A549 (cell line): Measurements from ENCODE around the gene EMID1. TPM values are rescaled to one million over a fixed set of nuclear protein-coding genes. Genes with fewer than 3 reads are reported as not detected.

Experiments
- ATAC-seq, 2 experiments: fragments of 200-7000 bp in 1 of 2; fragments of >200 bp in 1 of 2; cut with Nextera tagmentation in 1 of 2; cut with Tn5 transposase in 1 of 2; 3 replicates each; pipeline versions ENCODE4 v1.8.0 to v1.9.1; 2018 to 2020; ENCODE audit warnings: mild to moderate bottlenecking in 1 of 2, moderate library complexity in 1 of 2
- CTCF ChIA-PET: fragments of 300-600 bp; sonication (Branson Sonifier 250); formaldehyde crosslinking; extraction: SDS; loops from one replicate; lab custom pipeline; 2021; ENCODE audit warnings: antibody characterized with exemption, inconsistent platforms; lab: Yijun Ruan, JAX
- POLR2A ChIA-PET: fragments of 350-600 bp; formaldehyde crosslinking; extraction: SDS; loops from one replicate; lab custom pipeline; 2021; ENCODE audit warnings: antibody characterized with exemption, inconsistent platforms; lab: Yijun Ruan, JAX
- DNase-seq, 2 experiments: peaks; one replicate each; pipeline versions ENCODE4 v3.0.0 to v3.0.0-alpha.2; 2011 to 2016; ENCODE audit warnings: low read depth in 1 of 2, low spot score in 1 of 2
- FAIRE-seq: peaks from 2 replicates; lab custom pipeline; 2011; peaks lifted over from hg19 to GRCh38; lab: Jason Lieb, UNC
- H3K27ac ChIP-seq, 2 experiments: fragments of >200 bp; sonication (Bioruptor Twin); formaldehyde crosslinking; 3 replicates each; pipeline ENCODE4 v1.5.1; 2016 to 2017
- H3K4me1 ChIP-seq: fragments of >200 bp; sonication (Bioruptor Twin); formaldehyde crosslinking; 3 replicates; pipeline ENCODE4 v1.6.1; 2016
- H3K4me2 ChIP-seq: fragments of >200 bp; sonication (Bioruptor Twin); formaldehyde crosslinking; 3 replicates; pipeline ENCODE4 v1.6.1; 2016
- H3K4me3 ChIP-seq: fragments of >200 bp; sonication (Bioruptor Twin); formaldehyde crosslinking; 3 replicates; pipeline ENCODE4 v1.5.1; 2016
- H3K9me3 ChIP-seq: fragments of >200 bp; sonication (Bioruptor Twin); formaldehyde crosslinking; 3 replicates; pipeline ENCODE4 v1.6.1; 2016
- CBX2 ChIP-seq: fragments of 200-600 bp; sonication (generic); IDR thresholded peaks from 2 replicates; pipeline ENCODE4 v1.6.1; 2016; ENCODE audit warnings: low read depth, mild to moderate bottlenecking, borderline replicate concordance
- CEBPB ChIP-seq, 2 experiments: fragments of >200 bp in 1 of 2; sonication (Bioruptor Twin) in 1 of 2; formaldehyde crosslinking in 1 of 2; IDR thresholded peaks; 2 replicates each; pipeline ENCODE4 v1.6.1; 2012 to 2016
- CHD4 ChIP-seq: fragments of 200-600 bp; sonication (generic); IDR thresholded peaks from 2 replicates; pipeline ENCODE4 v1.6.1; 2016; ENCODE audit warnings: antibody characterized with exemption, mild to moderate bottlenecking, borderline replicate concordance
- EHMT2 ChIP-seq: fragments of 200-600 bp; sonication (generic); IDR thresholded peaks from 2 replicates; pipeline ENCODE4 v1.6.1; 2016; ENCODE audit warnings: antibody characterized with exemption, low read depth, mild to moderate bottlenecking, moderate library complexity
- FOXS1 ChIP-seq: fragments of 250-450 bp; sonication (Bioruptor Pico); IDR thresholded peaks from 2 replicates; pipeline ENCODE4 v1.5.0; 2020; ENCODE audit warnings: mild to moderate bottlenecking, moderate library complexity
- GATA3 ChIP-seq: IDR thresholded peaks from 2 replicates; pipeline ENCODE4 v1.6.1; 2012; ENCODE audit warnings: borderline replicate concordance
- HDAC2 ChIP-seq: fragments of 200-600 bp; sonication (generic); IDR thresholded peaks from 2 replicates; pipeline ENCODE4 v1.6.1; 2016
- HOXA7 ChIP-seq: fragments of 250-450 bp; sonication (Bioruptor Pico); IDR thresholded peaks from 2 replicates; pipeline ENCODE4 v1.5.0; 2020; ENCODE audit warnings: mild to moderate bottlenecking, moderate library complexity
- HOXB13 ChIP-seq: fragments of 250-450 bp; sonication (Bioruptor Pico); IDR thresholded peaks from 2 replicates; pipeline ENCODE4 v1.5.0; 2020; ENCODE audit warnings: low read depth, mild to moderate bottlenecking, moderate library complexity
- HOXB5 ChIP-seq: fragments of 250-450 bp; sonication (Bioruptor Pico); IDR thresholded peaks from 2 replicates; pipeline ENCODE4 v1.5.0; 2020; ENCODE audit warnings: mild to moderate bottlenecking, moderate library complexity
- JUN ChIP-seq, 2 experiments: fragments of >200 bp; sonication (Bioruptor Twin); formaldehyde crosslinking; IDR thresholded peaks; 2 replicates in 1 of 2; 3 replicates in 1 of 2; pipeline ENCODE4 v1.6.1; 2016 to 2017
- JUNB ChIP-seq: fragments of >200 bp; sonication (Bioruptor Twin); formaldehyde crosslinking; IDR thresholded peaks from 2 replicates; pipeline ENCODE4 v1.6.1; 2016
- KDM1A ChIP-seq: fragments of 200-600 bp; sonication (generic); IDR thresholded peaks from 2 replicates; pipeline ENCODE4 v1.6.1; 2016; ENCODE audit warnings: low read depth, mild to moderate bottlenecking
- KDM5A ChIP-seq: fragments of 200-600 bp; sonication (generic); IDR thresholded peaks from 2 replicates; pipeline ENCODE4 v1.6.1; 2016; ENCODE audit warnings: antibody characterized with exemption, mild to moderate bottlenecking
- MAZ ChIP-seq: fragments of 150-350 bp; IDR thresholded peaks from 2 replicates; pipeline ENCODE4 v1.6.1; 2014; ENCODE audit warnings: antibody characterized with exemption, low read depth, low read length, borderline replicate concordance
- NPAS2 ChIP-seq: fragments of 250-450 bp; sonication (Bioruptor Pico); IDR thresholded peaks from 2 replicates; pipeline ENCODE4 v1.8.0; 2022; ENCODE audit warnings: mild to moderate bottlenecking, moderate library complexity, borderline replicate concordance
- POLR2AphosphoS2 ChIP-seq: conservative IDR thresholded peaks from 2 replicates; pipeline ENCODE4 v1.6.1; 2012; ENCODE audit warnings: low read length, improper control_type of control experiment, inconsistent platforms
- RCOR1 ChIP-seq: fragments of 150-350 bp; IDR thresholded peaks from 2 replicates; pipeline ENCODE4 v1.6.1; 2014; ENCODE audit warnings: antibody characterized with exemption, low read length, low read depth
- RNF2 ChIP-seq: fragments of 200-600 bp; sonication (generic); IDR thresholded peaks from 2 replicates; pipeline ENCODE4 v1.6.1; 2016; ENCODE audit warnings: low read depth, mild to moderate bottlenecking, antibody characterized with exemption, moderate library complexity, borderline replicate concordance
- TFCP2L1 ChIP-seq: fragments of 250-450 bp; sonication (Bioruptor Pico); IDR thresholded peaks from 2 replicates; pipeline ENCODE4 v1.5.0; 2021; ENCODE audit warnings: mild to moderate bottlenecking
- ZFP36 ChIP-seq: fragments of 450-650 bp; IDR thresholded peaks from 2 replicates; pipeline ENCODE4 v1.6.1; 2014; ENCODE audit warnings: borderline replicate concordance; ENCODE audit not compliant: partially characterized antibody
- ZNF302 ChIP-seq: fragments of 250-450 bp; sonication (Bioruptor Pico); IDR thresholded peaks from 2 replicates; pipeline ENCODE4 v1.9.0; 2021; ENCODE audit warnings: inconsistent platforms, mild to moderate bottlenecking, moderate library complexity
- WGBS: methylation state at CpG from one replicate; pipeline ENCODE4 v1.1.6; 2017; ENCODE audit errors: missing lambda C conversion rate; 5-methylcytosine and 5-hydroxymethylcytosine counted together
- polyA plus RNA-seq, 4 experiments: library from polyadenylated mRNA; depleted of rRNA in 3 of 4; stranded (reverse); fragments of >200 nt; fragmentation: RNase III in 1 of 4; extraction: RNeasy Plus Mini Kit Qiagen cat#74134 plus additional on column Dnase treatment in 1 of 4; gene quantifications; 2 replicates in 3 of 4; 3 replicates in 1 of 4; pipeline ENCODE4 v1.2.3, GENCODE V29; 2011 to 2017
- TF ChIP-seq, protein P1 (sequence below): fragments of >200 bp; sonication (Bioruptor Twin); formaldehyde crosslinking; IDR thresholded peaks from 3 replicates; pipeline ENCODE4 v1.5.1; 2016
- TF ChIP-seq, protein P2 (sequence below): fragments of >200 bp; sonication (Bioruptor Twin); formaldehyde crosslinking; IDR thresholded peaks from 2 replicates; pipeline ENCODE4 v1.6.1; 2016
- TF ChIP-seq, protein P3 (sequence below): IDR thresholded peaks from 2 replicates; pipeline ENCODE4 v1.6.1; 2012
- TF ChIP-seq, protein P4 (sequence below): IDR thresholded peaks from 2 replicates; pipeline ENCODE4 v1.6.1; 2012

Gene EMID1
- polyA plus RNA-seq, 2 of the 4 experiments (the other 2 are of a cell fraction): 0.28 TPM

DNA sequence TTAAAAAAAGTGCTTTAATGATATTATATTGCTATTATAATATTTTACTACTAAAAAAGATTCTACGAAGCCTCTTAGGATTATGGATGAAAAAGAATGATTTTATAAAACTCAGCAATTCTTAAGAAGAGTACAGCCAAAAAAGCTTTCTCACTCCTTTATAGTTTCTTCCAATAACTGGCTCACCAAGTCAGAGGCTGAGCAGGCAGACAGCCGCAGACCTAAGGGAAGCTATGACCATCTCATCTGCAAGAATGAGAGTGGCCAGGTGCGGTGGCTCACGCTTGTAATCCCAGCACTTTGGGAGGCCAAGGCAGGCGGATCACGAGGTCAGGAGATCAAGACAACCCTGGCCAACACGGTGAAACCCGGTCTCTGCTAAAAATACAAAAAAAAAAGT, 12.7 kb upstream of the EMID1 start:
- no peaks in the 10 kb centered on the region for H3K9me3 ChIP-seq
- no peak overlapping the region for H3K4me2 ChIP-seq
- H3K4me1 ChIP-seq: no peaks in the 10 kb centered on the region
- no peak overlapping the region for H3K27ac ChIP-seq
- CTCF ChIA-PET: no interaction called here
- DNase-seq: no peak
- no peak for FAIRE-seq
- H3K4me3 ChIP-seq: no peak overlapping the region
- no peak for ATAC-seq
- POLR2A ChIA-PET: no interaction called here
- TF ChIP-seq KDM1A: no peak
- TF ChIP-seq GATA3: no peak
- no peak for TF ChIP-seq HOXA7 (CRISPR knock-in tag)
- no peak for TF ChIP-seq JUN (IDR thresholded peaks at IDR 0.05)
- TF ChIP-seq TFCP2L1 (CRISPR knock-in tag): no peak
- TF ChIP-seq EHMT2: no peak
- no peak for TF ChIP-seq POLR2AphosphoS2
- no peak for TF ChIP-seq ZNF302 (CRISPR knock-in tag)
- no peak for TF ChIP-seq KDM5A
- no peak for TF ChIP-seq RCOR1
- no peak for TF ChIP-seq HOXB5
- no peak for TF ChIP-seq JUNB
- TF ChIP-seq CHD4: no peak
- TF ChIP-seq ZFP36: no peak
- no peak for TF ChIP-seq MAZ
- TF ChIP-seq CBX2: no peak
- WGBS: 68% methylated on average over 8 of the region's 8 CpGs

DNA sequence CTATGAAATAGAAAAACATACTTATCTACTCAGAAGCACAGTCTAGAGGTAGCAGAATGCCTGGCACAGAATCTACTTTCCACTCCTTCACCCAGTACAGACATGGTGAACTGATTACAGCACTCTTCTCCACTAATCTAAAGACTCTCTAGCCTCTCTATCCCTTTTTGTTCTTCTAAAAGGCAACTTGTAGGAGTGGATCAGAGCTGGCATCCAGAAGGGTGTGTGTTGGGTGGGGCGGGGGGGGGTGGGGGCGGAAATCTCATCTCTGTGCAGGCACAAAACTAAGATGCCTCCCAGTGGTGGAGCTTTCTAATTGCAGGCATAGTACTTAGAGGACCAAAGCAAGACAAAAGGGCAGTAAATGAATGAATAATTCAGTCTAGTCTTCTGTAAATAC, 11.5 kb upstream of the EMID1 start:
- no peak for DNase-seq
- no peaks in the 10 kb centered on the region for H3K9me3 ChIP-seq
- WGBS: 0% methylated on average over 1 of the region's 2 CpGs
- no peak overlapping the region for H3K27ac ChIP-seq
- H3K4me3 ChIP-seq: no peak overlapping the region
- H3K4me1 ChIP-seq: no peaks in the 10 kb centered on the region
- POLR2A ChIA-PET: no interaction called here
- ATAC-seq: no peak
- no peak overlapping the region for H3K4me2 ChIP-seq
- no peak for FAIRE-seq
- TF ChIP-seq, protein P1, sequence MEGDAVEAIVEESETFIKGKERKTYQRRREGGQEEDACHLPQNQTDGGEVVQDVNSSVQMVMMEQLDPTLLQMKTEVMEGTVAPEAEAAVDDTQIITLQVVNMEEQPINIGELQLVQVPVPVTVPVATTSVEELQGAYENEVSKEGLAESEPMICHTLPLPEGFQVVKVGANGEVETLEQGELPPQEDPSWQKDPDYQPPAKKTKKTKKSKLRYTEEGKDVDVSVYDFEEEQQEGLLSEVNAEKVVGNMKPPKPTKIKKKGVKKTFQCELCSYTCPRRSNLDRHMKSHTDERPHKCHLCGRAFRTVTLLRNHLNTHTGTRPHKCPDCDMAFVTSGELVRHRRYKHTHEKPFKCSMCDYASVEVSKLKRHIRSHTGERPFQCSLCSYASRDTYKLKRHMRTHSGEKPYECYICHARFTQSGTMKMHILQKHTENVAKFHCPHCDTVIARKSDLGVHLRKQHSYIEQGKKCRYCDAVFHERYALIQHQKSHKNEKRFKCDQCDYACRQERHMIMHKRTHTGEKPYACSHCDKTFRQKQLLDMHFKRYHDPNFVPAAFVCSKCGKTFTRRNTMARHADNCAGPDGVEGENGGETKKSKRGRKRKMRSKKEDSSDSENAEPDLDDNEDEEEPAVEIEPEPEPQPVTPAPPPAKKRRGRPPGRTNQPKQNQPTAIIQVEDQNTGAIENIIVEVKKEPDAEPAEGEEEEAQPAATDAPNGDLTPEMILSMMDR: no peak
- no peak for TF ChIP-seq HDAC2
- TF ChIP-seq POLR2AphosphoS2: no peak
- no peak for TF ChIP-seq CEBPB (IDR thresholded peaks at IDR 0.05)
- no peak for TF ChIP-seq HOXB13 (CRISPR knock-in tag)
- TF ChIP-seq, all 56 proteins: peak for 0
- CTCF ChIA-PET: interaction anchor here (1.2 kb wide), 1 partner anchor 51 kb away, joined by 4 read pairs; no protein-coding TSS in a partner anchor

DNA sequence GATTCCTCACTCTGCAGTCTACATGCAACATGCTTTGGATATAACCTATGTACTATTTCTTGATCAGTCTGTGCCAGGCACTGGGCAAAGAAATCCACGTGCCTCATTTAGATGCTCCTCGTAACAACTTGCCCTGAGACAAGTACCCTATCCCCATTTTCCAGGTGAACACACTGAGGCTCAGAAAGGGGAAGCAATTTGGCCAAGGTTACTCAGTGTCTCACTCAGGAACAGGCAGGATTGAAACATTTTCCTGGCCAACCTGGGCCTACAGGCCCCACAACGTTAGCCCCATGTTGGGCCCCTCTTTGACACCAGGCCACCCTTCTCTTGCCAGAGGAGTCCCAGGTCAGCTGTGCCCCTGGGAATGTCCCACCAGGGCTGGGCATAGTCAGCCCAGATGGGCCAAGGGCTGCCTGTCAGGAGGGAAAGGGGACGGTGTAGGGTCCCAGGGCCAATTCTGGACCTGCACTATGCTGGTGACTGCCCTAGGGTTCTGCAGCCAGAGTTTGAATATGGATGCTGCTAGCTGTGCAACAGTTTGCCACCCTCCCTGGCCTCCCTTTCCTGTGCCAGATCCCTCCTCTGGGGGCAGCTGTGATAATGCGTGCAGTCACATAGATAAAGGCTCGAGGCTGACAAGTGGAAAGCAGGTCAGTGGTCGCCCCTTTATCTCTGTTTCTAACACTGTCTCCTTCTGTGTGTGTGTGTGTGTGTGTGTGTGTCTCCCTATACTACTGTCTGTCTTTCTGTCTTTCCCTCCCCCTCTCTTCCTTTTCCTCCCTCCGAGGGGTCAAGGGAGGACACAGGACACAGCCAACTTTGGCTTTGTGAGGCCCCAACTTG, 10.4 kb upstream of the EMID1 start:
- H3K4me3 ChIP-seq: no peak overlapping the region
- H3K9me3 ChIP-seq: no peaks in the 10 kb centered on the region
- TF ChIP-seq NPAS2 (CRISPR knock-in tag) (no peak), MAZ (no peak), POLR2AphosphoS2 (no peak), CEBPB (IDR thresholded peaks at IDR 0.05) (no peak), RNF2 (no peak), HOXB13 (CRISPR knock-in tag) (no peak), FOXS1 (CRISPR knock-in tag) (no peak)
- TF ChIP-seq, protein P2, sequence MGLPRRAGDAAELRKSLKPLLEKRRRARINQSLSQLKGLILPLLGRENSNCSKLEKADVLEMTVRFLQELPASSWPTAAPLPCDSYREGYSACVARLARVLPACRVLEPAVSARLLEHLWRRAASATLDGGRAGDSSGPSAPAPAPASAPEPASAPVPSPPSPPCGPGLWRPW: no peak
- TF ChIP-seq, protein P3, sequence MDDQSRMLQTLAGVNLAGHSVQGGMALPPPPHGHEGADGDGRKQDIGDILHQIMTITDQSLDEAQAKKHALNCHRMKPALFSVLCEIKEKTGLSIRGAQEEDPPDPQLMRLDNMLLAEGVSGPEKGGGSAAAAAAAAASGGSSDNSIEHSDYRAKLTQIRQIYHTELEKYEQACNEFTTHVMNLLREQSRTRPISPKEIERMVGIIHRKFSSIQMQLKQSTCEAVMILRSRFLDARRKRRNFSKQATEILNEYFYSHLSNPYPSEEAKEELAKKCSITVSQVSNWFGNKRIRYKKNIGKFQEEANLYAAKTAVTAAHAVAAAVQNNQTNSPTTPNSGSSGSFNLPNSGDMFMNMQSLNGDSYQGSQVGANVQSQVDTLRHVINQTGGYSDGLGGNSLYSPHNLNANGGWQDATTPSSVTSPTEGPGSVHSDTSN: no peak
- TF ChIP-seq, protein P4, sequence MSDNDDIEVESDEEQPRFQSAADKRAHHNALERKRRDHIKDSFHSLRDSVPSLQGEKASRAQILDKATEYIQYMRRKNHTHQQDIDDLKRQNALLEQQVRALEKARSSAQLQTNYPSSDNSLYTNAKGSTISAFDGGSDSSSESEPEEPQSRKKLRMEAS: no peak
- FAIRE-seq (no peak), DNase-seq (no peak), ATAC-seq (peak in 1 of 2 experiments; percentile 54; a peak in 2 of 6 replicates)
- H3K27ac ChIP-seq: no peak overlapping the region
- H3K4me2 ChIP-seq: no peak overlapping the region
- 78% methylated on average over 8 of the region's 8 CpGs for WGBS
- no peaks in the 10 kb centered on the region for H3K4me1 ChIP-seq
- CTCF ChIA-PET: interaction anchor here (1.2 kb wide), 2 partner anchors 10 to 50 kb away, joined by 3 to 4 read pairs; partner anchors contain the start of gene EMID1
- POLR2A ChIA-PET: no interaction called here
